CD4-positive, alpha-beta T cell (primary cell): ENCODE measurements around the gene MTHFD1L. TPM values are rescaled to one million over a fixed set of nuclear protein-coding genes. Genes with fewer than 3 reads are reported as not detected.

Experiments used
- ATAC-seq: fragments of 200-7000 bp; cut with Tn5 transposase; one replicate; pipeline ENCODE4 v1.10.0; 2022; ENCODE audit warnings: mild to moderate bottlenecking; ENCODE audit not compliant: poor library complexity
- CTCF ChIA-PET: fragments of 350-600 bp; sonication (Branson Sonifier 250); formaldehyde crosslinking; loops from one replicate; lab custom pipeline; 2021; ENCODE audit warnings: antibody characterized with exemption, inconsistent platforms; lab: Charles Lee
- POLR2A ChIA-PET: fragments of 350-600 bp; sonication (Branson Sonifier 250); formaldehyde crosslinking; loops from one replicate; lab custom pipeline; 2021; ENCODE audit warnings: antibody characterized with exemption, inconsistent platforms; lab: Charles Lee
- DNase-seq, 14 experiments: peaks; one replicate each; pipeline ENCODE4 v3.0.0-alpha.2; 2013 to 2020; ENCODE audit warnings: mixed read lengths in 2 of 14
- H3K27ac ChIP-seq, 2 donors: one replicate each; pipeline versions ENCODE4 v1.5.1 to v1.7.0; 2013; ENCODE audit warnings: low read length in 2 of 2, low read depth in 1 of 2, mild to moderate bottlenecking in 1 of 2
- H3K27me3 ChIP-seq, 2 experiments: 1 replicate in 1 of 2; 2 replicates in 1 of 2; pipeline versions ENCODE4 v1.6.1 to v1.7.0; 2013; ENCODE audit warnings: low read length in 2 of 2, control low read depth in 1 of 2, mild to moderate bottlenecking in 1 of 2, moderate library complexity in 1 of 2; ENCODE audit not compliant: insufficient read depth in 2 of 2, control insufficient read depth in 1 of 2
- H3K36me3 ChIP-seq: one replicate; pipeline ENCODE4 v1.6.1; 2013; ENCODE audit warnings: low read length, control low read depth; ENCODE audit not compliant: insufficient read depth
- H3K4me1 ChIP-seq: one replicate; pipeline ENCODE4 v1.6.1; 2013; ENCODE audit warnings: low read length, control low read depth; ENCODE audit not compliant: insufficient read depth
- H3K4me3 ChIP-seq: one replicate; pipeline ENCODE4 v1.5.1; 2013; ENCODE audit warnings: mild to moderate bottlenecking, low read length, moderate library complexity
- H3K9me3 ChIP-seq, 2 experiments: 1 replicate in 1 of 2; 2 replicates in 1 of 2; pipeline versions ENCODE4 v1.6.1 to v1.7.0; 2013; ENCODE audit warnings: low read length in 2 of 2, mild to moderate bottlenecking in 2 of 2, control low read depth in 1 of 2, moderate library complexity in 1 of 2; ENCODE audit not compliant: control insufficient read depth in 1 of 2, insufficient read depth in 1 of 2
- H3K27ac Mint-ChIP-seq: one replicate; pipeline ENCODE4 v1.8.0; 2020; ENCODE audit warnings: mixed read lengths
- H3K27me3 Mint-ChIP-seq: one replicate; pipeline ENCODE4 v1.8.0; 2021; ENCODE audit warnings: mixed read lengths
- H3K36me3 Mint-ChIP-seq: one replicate; pipeline ENCODE4 v1.8.0; 2021; ENCODE audit warnings: low read depth, mixed read lengths
- H3K4me1 Mint-ChIP-seq: one replicate; pipeline ENCODE4 v1.8.0; 2021; ENCODE audit warnings: low read depth, mixed read lengths
- H3K4me3 Mint-ChIP-seq: one replicate; pipeline ENCODE4 v1.8.0; 2020; ENCODE audit warnings: mild to moderate bottlenecking, mixed read lengths
- H3K9me3 Mint-ChIP-seq: one replicate; pipeline ENCODE4 v1.8.0; 2020; ENCODE audit warnings: mixed read lengths
- intact Hi-C, 2 experiments: fragments of 100-400 bp; cut with DNase I in 1 of 2; cut with micrococcal nuclease in 1 of 2; formaldehyde crosslinking; loops; one replicate each; pipeline versions ENCODE4 v1.15.1 to v1.9.0; 2023 to 2025; cut with DNase I, micrococcal nuclease
- total RNA-seq, 174 experiments: library from RNA in 2 of 174; stranded (reverse) in 2 of 174; gene quantifications; one replicate each; pipeline ENCODE4 v1.2.3 and lab custom pipeline; 2021 to 2026
- TF ChIP-seq, protein P1 (sequence below): fragments of 200-600 bp; IDR thresholded peaks from one replicate; pipeline ENCODE4 v1.8.0; 2022; ENCODE audit warnings: antibody characterized with exemption, mild to moderate bottlenecking

Gene MTHFD1L
- total RNA-seq, 2 experiments from 2014 or later: 8.8 to 9.7 TPM

DNA sequence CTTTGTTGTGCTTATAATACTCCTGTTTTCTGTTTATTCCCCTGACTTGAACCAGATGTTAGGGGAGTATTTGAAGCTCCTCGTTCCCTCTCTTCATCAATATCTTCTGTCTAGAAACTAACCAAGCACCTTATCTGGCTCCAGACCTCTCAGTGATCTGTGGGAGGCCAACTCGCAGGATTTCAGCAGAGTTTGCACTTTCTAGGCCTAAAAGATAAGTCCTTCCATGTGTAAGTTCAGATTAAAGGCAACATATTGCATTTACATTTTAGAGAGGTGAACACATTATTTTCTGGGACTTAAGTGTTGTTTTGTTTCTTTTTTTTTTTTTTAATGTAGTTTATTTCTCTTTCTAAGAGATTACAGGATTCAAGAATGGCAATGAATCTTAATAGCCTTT, 234.8 kb downstream of the MTHFD1L start:
- intact Hi-C loops: no loop called here
- Histone ChIP-seq H3K27me3 (no peaks in the 10 kb centered on the region), H3K4me3 (no peak overlapping the region), H3K36me3 (no peaks in the 10 kb centered on the region), H3K27ac (no peak overlapping the region), H3K4me1 (no peaks in the 10 kb centered on the region), H3K9me3 (no peaks in the 10 kb centered on the region)
- H3K9me3 Mint-ChIP-seq: peaks cover 3% of the 10 kb centered on the region
- H3K4me1 Mint-ChIP-seq: no peaks in the 10 kb centered on the region
- DNase-seq (no peak), ATAC-seq (no peak)
- no peak overlapping the region for H3K4me3 Mint-ChIP-seq
- no peaks in the 10 kb centered on the region for H3K27me3 Mint-ChIP-seq
- ChIA-PET CTCF (no interaction called here), POLR2A (no interaction called here)
- H3K36me3 Mint-ChIP-seq: peaks cover 21% of the 10 kb centered on the region
- TF ChIP-seq, protein P1, sequence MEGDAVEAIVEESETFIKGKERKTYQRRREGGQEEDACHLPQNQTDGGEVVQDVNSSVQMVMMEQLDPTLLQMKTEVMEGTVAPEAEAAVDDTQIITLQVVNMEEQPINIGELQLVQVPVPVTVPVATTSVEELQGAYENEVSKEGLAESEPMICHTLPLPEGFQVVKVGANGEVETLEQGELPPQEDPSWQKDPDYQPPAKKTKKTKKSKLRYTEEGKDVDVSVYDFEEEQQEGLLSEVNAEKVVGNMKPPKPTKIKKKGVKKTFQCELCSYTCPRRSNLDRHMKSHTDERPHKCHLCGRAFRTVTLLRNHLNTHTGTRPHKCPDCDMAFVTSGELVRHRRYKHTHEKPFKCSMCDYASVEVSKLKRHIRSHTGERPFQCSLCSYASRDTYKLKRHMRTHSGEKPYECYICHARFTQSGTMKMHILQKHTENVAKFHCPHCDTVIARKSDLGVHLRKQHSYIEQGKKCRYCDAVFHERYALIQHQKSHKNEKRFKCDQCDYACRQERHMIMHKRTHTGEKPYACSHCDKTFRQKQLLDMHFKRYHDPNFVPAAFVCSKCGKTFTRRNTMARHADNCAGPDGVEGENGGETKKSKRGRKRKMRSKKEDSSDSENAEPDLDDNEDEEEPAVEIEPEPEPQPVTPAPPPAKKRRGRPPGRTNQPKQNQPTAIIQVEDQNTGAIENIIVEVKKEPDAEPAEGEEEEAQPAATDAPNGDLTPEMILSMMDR: no peak
- H3K27ac Mint-ChIP-seq: no peak overlapping the region

DNA sequence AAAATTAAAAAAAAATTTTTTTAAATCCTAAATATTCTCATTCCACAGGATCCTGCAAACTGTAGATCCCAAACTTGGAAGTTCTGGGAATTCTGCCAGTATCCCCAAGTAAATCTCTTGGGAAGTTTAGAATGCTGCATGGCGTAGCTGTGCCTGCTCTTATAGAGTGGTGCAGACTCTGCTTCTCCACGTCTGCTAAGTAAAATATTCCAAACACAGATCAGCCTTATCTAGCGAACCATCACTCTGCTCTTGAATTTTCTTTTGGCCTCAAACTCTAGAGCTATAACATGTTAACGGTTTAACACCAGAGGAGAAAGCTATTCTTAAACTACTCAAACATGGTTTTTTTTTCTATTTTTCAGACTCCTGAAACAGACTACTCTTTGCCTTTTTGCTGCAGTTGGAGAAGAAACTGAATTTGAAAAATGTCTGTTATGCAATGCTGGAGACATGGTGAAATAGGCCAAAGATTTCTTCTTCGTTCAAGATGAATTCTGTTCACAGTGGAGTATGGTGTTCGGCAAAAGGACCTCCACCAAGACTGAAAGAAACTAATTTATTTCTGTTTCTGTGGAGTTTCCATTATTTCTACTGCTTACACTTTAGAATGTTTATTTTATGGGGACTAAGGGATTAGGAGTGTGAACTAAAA, 235.8 kb downstream of the MTHFD1L start:
- H3K4me3 Mint-ChIP-seq: no peak overlapping the region
- DNase-seq (no peak), ATAC-seq (no peak)
- H3K27me3 ChIP-seq: no peaks in the 10 kb centered on the region
- no peaks in the 10 kb centered on the region for H3K27me3 Mint-ChIP-seq
- ChIA-PET POLR2A (no interaction called here), CTCF (no interaction called here)
- TF ChIP-seq, protein P1: no peak
- peaks cover 3% of the 10 kb centered on the region for H3K9me3 Mint-ChIP-seq
- no peaks in the 10 kb centered on the region for H3K4me1 ChIP-seq
- H3K27ac Mint-ChIP-seq: no peak overlapping the region
- H3K36me3 ChIP-seq: no peaks in the 10 kb centered on the region
- no peaks in the 10 kb centered on the region for H3K9me3 ChIP-seq
- H3K36me3 Mint-ChIP-seq: peaks cover 17% of the 10 kb centered on the region
- no peak overlapping the region for H3K4me3 ChIP-seq
- intact Hi-C loops: no loop called here
- no peaks in the 10 kb centered on the region for H3K4me1 Mint-ChIP-seq
- H3K27ac ChIP-seq: no peak overlapping the region

DNA sequence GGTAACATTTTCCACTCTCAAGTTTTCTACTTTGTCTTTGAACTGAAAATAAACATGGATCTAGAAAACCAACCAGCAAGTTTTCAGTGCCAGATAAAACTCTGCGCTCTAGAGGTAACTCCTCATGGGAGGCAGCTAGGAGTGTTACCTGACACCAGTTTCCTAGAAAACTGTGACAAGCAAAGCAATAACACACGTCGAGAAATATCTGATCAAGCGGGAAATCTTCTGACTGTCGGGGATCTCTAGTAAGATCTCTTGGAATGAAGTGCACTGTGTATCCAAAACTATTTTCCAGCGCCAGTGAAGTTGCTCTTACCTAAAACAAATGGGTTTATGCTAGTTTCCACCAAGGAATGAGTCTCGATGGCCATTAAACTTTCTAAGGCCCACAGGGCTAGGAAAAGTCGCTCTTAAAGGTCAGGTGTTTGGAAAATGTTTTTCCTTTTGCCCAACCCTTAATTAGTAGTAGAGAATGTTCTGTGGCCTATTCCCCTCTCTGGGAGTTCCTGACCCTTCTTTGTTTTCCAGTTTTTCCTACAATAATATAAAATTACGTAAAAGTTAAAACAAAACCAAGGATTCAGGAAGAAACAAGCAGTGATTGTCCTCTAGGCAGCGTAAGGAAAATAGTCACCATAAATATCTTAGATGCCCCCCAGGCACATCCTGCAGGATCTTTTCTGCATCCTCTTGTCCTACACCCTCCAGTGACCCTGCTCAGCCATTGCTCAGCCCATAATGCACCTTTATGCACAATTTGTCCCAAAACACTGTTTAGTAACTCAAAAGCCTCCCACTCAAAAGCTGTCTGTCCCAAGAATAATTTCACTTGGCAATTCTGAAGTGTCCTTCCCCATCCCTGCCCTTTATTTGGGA, 236.6 kb downstream of the MTHFD1L start:
- ATAC-seq: no peak
- POLR2A ChIA-PET: no interaction called here

More for the DNA sequence above, 236.6 kb downstream of the MTHFD1L start:
- Mint-ChIP-seq H3K27me3 (no peaks in the 10 kb centered on the region), H3K36me3 (peaks cover 12% of the 10 kb centered on the region), H3K9me3 (peaks cover 3% of the 10 kb centered on the region), H3K4me1 (no peaks in the 10 kb centered on the region), H3K27ac (no peak overlapping the region), H3K4me3 (no peak overlapping the region)
- DNase-seq: no peak
- H3K36me3 ChIP-seq: no peaks in the 10 kb centered on the region
- TF ChIP-seq, protein P1: no peak
- intact Hi-C loops: no loop called here
- no peak overlapping the region for H3K4me3 ChIP-seq
- no peaks in the 10 kb centered on the region for H3K9me3 ChIP-seq
- CTCF ChIA-PET: no interaction called here
- H3K27ac ChIP-seq: no peak overlapping the region
- H3K27me3 ChIP-seq: no peaks in the 10 kb centered on the region
- H3K4me1 ChIP-seq: no peaks in the 10 kb centered on the region
